NCI-H1048 (cell line): ENCODE data around the gene BTBD9.

ENCODE experiments used
- DNase-seq: peaks from one replicate; lab custom pipeline; 2025; lab: John Stamatoyannopoulos, UW

BTBD9 gene

GRCh38 chr6:38284802-38285394 is 354.8 kb downstream of the BTBD9 start:
- DNase-seq, result no peak

- no peak for DNase-seq
Observed at GRCh38 chr6:38283734-38284362, 355.9 kb downstream of the BTBD9 start.

GRCh38 chr6:38282911-38283310 is 356.8 kb downstream of the BTBD9 start:
- DNase-seq, result no peak

GRCh38 chr6:38281126-38281525 is 358.6 kb downstream of the BTBD9 start:
- no peak for DNase-seq

- DNase-seq, result no peak
Observed at GRCh38 chr6:38279963-38280588, 359.7 kb downstream of the BTBD9 start.

GRCh38 chr6:38279423-38279822 is 360.3 kb downstream of the BTBD9 start:
- no peak for DNase-seq

GRCh38 chr6:38273325-38273724 is 366.4 kb downstream of the BTBD9 start:
- no peak for DNase-seq

- DNase-seq, result no peak
Observed at GRCh38 chr6:38272222-38272621, 367.5 kb downstream of the BTBD9 start.

GRCh38 chr6:38271081-38271480 is 368.6 kb downstream of the BTBD9 start:
- DNase-seq, result no peak

- DNase-seq, result no peak
Observed at GRCh38 chr6:38270367-38270766, 369.4 kb downstream of the BTBD9 start.

GRCh38 chr6:38269461-38270172 is 370.1 kb downstream of the BTBD9 start:
- DNase-seq, result no peak

- DNase-seq, result no peak
Observed at GRCh38 chr6:38268342-38268741, 371.4 kb downstream of the BTBD9 start.

- no peak for DNase-seq
Observed at GRCh38 chr6:38266921-38267354, 372.8 kb downstream of the BTBD9 start.

GRCh38 chr6:38264605-38265004 is 375.1 kb downstream of the BTBD9 start:
- DNase-seq, result no peak

GRCh38 chr6:38262609-38263008 is 377.1 kb downstream of the BTBD9 start:
- no peak for DNase-seq

GRCh38 chr6:38262026-38262425 is 377.7 kb downstream of the BTBD9 start:
- no peak for DNase-seq

- no peak for DNase-seq
Observed at GRCh38 chr6:38261626-38262025, 378.1 kb downstream of the BTBD9 start.

- no peak for DNase-seq
Observed at GRCh38 chr6:38259736-38260135, 380.0 kb downstream of the BTBD9 start.

- no peak for DNase-seq
Observed at GRCh38 chr6:38248500-38249234, 391.1 kb downstream of the BTBD9 start.

GRCh38 chr6:38245295-38245694 is 394.4 kb downstream of the BTBD9 start:
- DNase-seq, result no peak

- DNase-seq, result no peak
Observed at GRCh38 chr6:38244869-38245268, 394.9 kb downstream of the BTBD9 start.

- no peak for DNase-seq
Observed at GRCh38 chr6:38241200-38241871, 398.4 kb downstream of the BTBD9 start.
